Gastrocnemius medialis (tissue), 4 donors: ENCODE measurements around the gene LEMD1. TPM values are rescaled to one million over a fixed set of nuclear protein-coding genes. Genes with fewer than 3 reads are reported as not detected.

Experiments used
- ATAC-seq, 2 donors: fragments of 150-250 bp; one replicate each; pipeline ENCODE4 v1.9.1; 2016
- DNase-seq, 2 donors: peaks; one replicate each; pipeline ENCODE4 v3.0.0-alpha.2; 2019
- H3K27ac ChIP-seq, 4 donors: fragments of 200-600 bp; sonication (generic); 1 replicate in 1 of 4; 2 replicates in 3 of 4; pipeline ENCODE4 v1.5.1; 2016 to 2018; ENCODE audit warnings: mild to moderate bottlenecking in 2 of 4, moderate library complexity in 1 of 4
- H3K27me3 ChIP-seq, 3 donors: fragments of 200-600 bp; sonication (generic) in 2 of 3; 1 replicate in 1 of 3; 2 replicates in 2 of 3; pipeline versions ENCODE4 v1.5.1 to v1.6.0; 2016 to 2019; ENCODE audit warnings: mild to moderate bottlenecking in 1 of 3, moderate library complexity in 1 of 3
- H3K36me3 ChIP-seq, 2 donors: fragments of 200-600 bp; sonication (generic) in 1 of 2; one replicate each; pipeline ENCODE4 v1.5.1; 2017 to 2018
- H3K4me1 ChIP-seq, 2 donors: fragments of 200-600 bp; sonication (generic) in 1 of 2; one replicate each; pipeline ENCODE4 v1.5.1; 2016 to 2017; ENCODE audit warnings: mild to moderate bottlenecking in 2 of 2
- H3K4me3 ChIP-seq, 4 donors: fragments of 200-600 bp; sonication (generic) in 3 of 4; 1 replicate in 1 of 4; 2 replicates in 3 of 4; pipeline ENCODE4 v1.5.1; 2016 to 2019; ENCODE audit warnings: mild to moderate bottlenecking in 2 of 4
- H3K9me3 ChIP-seq, 3 donors: fragments of 200-600 bp; sonication (generic) in 2 of 3; 1 replicate in 1 of 3; 2 replicates in 2 of 3; pipeline ENCODE4 v1.5.1; 2016 to 2019
- POLR2A ChIP-seq, 2 donors: fragments of 450-650 bp; IDR thresholded peaks; one replicate each; pipeline ENCODE4 v1.6.1; 2017; ENCODE audit warnings: antibody characterized with exemption in 2 of 2, mild to moderate bottlenecking in 2 of 2, moderate library complexity in 2 of 2
- in situ Hi-C, 4 donors: fragments of 200-750 bp; cut with MboI; loops; one replicate each; pipeline versions ENCODE4 v1.15.0 to v1.8.0; 2017; ENCODE audit warnings: low sequenced_read_pairs in 4 of 4
- intact Hi-C: fragments of 100-400 bp; cut with DNase I; formaldehyde crosslinking; loops from one replicate; pipeline ENCODE4 v1.15.1; 2023; ENCODE audit warnings: low total_unique reads
- total RNA-seq, 4 donors: library from RNA; depleted of rRNA; stranded (reverse); fragments of >200 nt; gene quantifications; one replicate each; pipeline versions ENCODE4 v1.1.0 to v1.2.3, GENCODE V29; 2016
- TF ChIP-seq, protein P1 (sequence below), 5 experiments: fragments of 450-650 bp in 3 of 5; fragments of 200-600 bp in 2 of 5; sonication (generic) in 2 of 5; IDR thresholded peaks in 4 of 5; conservative IDR thresholded peaks in 1 of 5; 1 replicate in 4 of 5; 2 replicates in 1 of 5; pipeline ENCODE4 v1.5.1; 2016 to 2019; ENCODE audit warnings: antibody characterized with exemption in 5 of 5, mild to moderate bottlenecking in 3 of 5, moderate library complexity in 3 of 5

Gene LEMD1
- total RNA-seq, 4 donors from 2014 or later: not detected

DNA sequence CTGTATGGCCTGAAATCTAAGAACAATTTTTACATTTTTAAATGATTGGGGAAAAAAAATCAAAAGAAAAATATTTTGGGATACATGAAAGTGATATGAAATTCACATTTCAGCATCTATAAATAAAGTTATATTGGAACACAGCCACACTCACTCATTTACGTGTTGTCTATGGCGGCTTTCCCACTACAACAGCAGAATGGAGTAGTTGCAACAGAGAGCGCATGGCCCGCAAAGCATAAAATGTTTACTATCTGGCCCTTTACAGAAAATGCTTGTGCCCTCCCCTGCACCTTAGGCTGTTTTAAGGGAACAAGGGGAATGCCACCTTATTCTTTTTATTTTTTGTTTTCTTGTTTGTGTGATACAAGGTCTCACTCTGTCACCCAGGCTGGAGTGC, 68.7 kb downstream of the LEMD1 start:
- no peak overlapping the region for H3K27ac ChIP-seq
- no peak overlapping the region for H3K4me3 ChIP-seq
- ATAC-seq: no peak
- peaks cover 2 to 12% (median 7%) of the 10 kb centered on the region in 3 donors for H3K27me3 ChIP-seq
- H3K4me1 ChIP-seq: no peaks in the 10 kb centered on the region
- no peak for DNase-seq
- in situ Hi-C loops: loop anchor here in 2 of 4 donors (10.0 kb wide), 2 partner anchors 132 to 172 kb away; no protein-coding TSS in a partner anchor
- no peaks in the 10 kb centered on the region for H3K9me3 ChIP-seq
- H3K36me3 ChIP-seq: no peaks in the 10 kb centered on the region
- TF ChIP-seq, protein P1, sequence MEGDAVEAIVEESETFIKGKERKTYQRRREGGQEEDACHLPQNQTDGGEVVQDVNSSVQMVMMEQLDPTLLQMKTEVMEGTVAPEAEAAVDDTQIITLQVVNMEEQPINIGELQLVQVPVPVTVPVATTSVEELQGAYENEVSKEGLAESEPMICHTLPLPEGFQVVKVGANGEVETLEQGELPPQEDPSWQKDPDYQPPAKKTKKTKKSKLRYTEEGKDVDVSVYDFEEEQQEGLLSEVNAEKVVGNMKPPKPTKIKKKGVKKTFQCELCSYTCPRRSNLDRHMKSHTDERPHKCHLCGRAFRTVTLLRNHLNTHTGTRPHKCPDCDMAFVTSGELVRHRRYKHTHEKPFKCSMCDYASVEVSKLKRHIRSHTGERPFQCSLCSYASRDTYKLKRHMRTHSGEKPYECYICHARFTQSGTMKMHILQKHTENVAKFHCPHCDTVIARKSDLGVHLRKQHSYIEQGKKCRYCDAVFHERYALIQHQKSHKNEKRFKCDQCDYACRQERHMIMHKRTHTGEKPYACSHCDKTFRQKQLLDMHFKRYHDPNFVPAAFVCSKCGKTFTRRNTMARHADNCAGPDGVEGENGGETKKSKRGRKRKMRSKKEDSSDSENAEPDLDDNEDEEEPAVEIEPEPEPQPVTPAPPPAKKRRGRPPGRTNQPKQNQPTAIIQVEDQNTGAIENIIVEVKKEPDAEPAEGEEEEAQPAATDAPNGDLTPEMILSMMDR (IDR thresholded peaks at IDR 0.05 in 4 of 5, conservative IDR thresholded peaks at IDR 0.05 in 1 of 5): no peak
- TF ChIP-seq POLR2A (IDR thresholded peaks at IDR 0.05): no peak
- intact Hi-C loops: loop anchor here (5.0 to 10.0 kb wide), 2 partner anchors 132 to 169 kb away; no protein-coding TSS in a partner anchor

DNA sequence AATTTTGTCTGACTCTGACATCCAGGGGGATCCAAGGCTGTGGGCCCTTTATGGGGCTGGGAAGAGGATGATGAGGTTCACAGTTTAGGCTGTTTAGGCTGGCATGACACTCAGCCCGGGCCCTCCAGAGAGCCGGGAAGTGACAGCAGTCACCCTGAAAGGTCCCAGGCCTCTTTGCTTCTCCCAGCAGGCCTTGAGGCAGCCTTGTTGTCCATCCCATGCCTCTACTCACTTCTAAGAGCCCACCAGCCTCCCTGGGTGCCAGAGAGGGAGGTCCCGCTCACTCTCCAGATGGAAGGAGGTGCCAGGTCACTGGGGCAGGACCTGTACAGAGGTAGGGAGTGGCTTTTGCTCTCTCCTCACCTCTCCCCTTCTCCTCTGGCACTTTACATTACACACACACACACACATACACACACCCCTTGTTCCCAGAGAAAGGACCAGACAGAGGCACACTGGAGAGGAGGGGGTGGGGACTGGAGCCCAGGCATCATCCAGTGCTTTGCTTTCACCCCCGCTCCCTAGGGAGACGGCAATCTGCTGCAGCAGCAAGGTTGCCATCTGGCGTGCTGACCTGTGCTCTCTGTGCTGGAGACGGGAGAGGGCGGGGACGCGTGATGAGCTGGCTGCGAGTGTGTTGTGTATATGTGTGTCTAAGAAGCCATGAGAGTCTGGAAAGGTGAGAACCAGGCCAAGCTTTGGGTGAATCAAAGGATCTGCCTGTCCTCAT, 69.7 kb downstream of the LEMD1 start:
- ATAC-seq (no peak), DNase-seq (no peak)
- Histone ChIP-seq H3K27me3 (peaks cover 0 to 11% (median 7%) of the 10 kb centered on the region in 3 donors), H3K9me3 (no peaks in the 10 kb centered on the region), H3K4me1 (no peaks in the 10 kb centered on the region), H3K4me3 (no peak overlapping the region), H3K27ac (no peak overlapping the region), H3K36me3 (no peaks in the 10 kb centered on the region)
- TF ChIP-seq, protein P1 (IDR thresholded peaks at IDR 0.05 in 4 of 5, conservative IDR thresholded peaks at IDR 0.05 in 1 of 5): no peak
- TF ChIP-seq POLR2A (IDR thresholded peaks at IDR 0.05): no peak
- intact Hi-C loops: loop anchor here (5.0 to 10.0 kb wide), 2 partner anchors 133 to 170 kb away; no protein-coding TSS in a partner anchor
- in situ Hi-C loops: loop anchor here in 2 of 4 donors (10.0 kb wide), 2 partner anchors 133 to 173 kb away; no protein-coding TSS in a partner anchor

DNA sequence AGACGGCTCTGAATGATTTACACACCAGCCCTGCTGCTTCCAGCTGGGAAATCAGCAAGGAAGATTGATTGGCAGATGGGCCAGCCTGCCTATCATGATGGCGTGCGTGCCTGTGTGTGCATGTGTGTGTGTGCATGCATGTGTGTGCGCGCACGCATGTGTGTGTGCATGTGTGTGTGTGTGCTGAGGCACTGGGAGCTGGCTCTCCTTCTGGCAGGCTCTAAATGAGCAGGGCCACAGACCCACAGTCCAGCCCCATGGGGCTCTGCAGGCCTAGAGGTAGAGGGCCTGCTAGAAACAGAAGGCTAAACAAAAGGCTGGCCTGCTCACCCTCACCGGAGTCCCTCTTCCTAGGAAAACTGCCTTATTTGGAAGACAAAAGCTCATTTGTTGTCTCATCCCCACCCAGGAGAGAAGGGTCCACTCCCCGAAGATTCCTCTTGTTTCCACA, 71.1 kb downstream of the LEMD1 start:
- Histone ChIP-seq H3K27me3 (peaks cover 2 to 13% (median 12%) of the 10 kb centered on the region in 3 donors), H3K9me3 (no peaks in the 10 kb centered on the region), H3K27ac (no peak overlapping the region), H3K4me1 (no peaks in the 10 kb centered on the region), H3K4me3 (no peak overlapping the region), H3K36me3 (no peaks in the 10 kb centered on the region)
- DNase-seq (no peak), ATAC-seq (no peak)
- intact Hi-C loops: loop anchor here (5.0 to 10.0 kb wide), 2 partner anchors 134 to 172 kb away; no protein-coding TSS in a partner anchor
- TF ChIP-seq, protein P1 (IDR thresholded peaks at IDR 0.05 in 4 of 5, conservative IDR thresholded peaks at IDR 0.05 in 1 of 5): no peak
- no peak for TF ChIP-seq POLR2A (IDR thresholded peaks at IDR 0.05)
- in situ Hi-C loops: loop anchor here in 2 of 4 donors (10.0 kb wide), 2 partner anchors 134 to 174 kb away; no protein-coding TSS in a partner anchor

DNA sequence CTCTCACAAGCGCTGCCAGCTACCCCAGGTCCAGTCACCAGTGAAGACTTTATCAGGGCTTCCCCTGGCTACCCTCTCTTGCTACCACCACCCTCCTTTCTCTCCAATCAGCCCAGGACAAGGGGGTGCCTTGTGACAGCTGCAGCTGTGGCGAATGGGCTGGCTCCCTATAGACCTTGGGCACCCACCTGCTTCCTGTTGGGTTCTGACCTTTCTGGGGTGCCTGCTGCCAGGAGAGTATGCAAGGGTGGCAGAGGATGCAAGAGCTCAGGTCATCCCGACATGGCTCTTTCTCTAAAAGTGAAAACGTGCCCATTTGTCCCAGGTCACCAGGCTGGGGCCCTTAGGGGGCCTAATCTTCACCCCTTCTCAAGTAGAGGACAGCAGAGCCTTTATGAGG, 71.7 kb downstream of the LEMD1 start:
- no peaks in the 10 kb centered on the region for H3K36me3 ChIP-seq
- no peak overlapping the region for H3K27ac ChIP-seq
- no peaks in the 10 kb centered on the region for H3K9me3 ChIP-seq
- H3K4me1 ChIP-seq: no peaks in the 10 kb centered on the region
- no peak for DNase-seq
- no peak overlapping the region for H3K4me3 ChIP-seq
- intact Hi-C loops: loop anchor here (5.0 to 10.0 kb wide), 2 partner anchors 135 to 172 kb away; no protein-coding TSS in a partner anchor
- in situ Hi-C loops: loop anchor here in 2 of 4 donors (10.0 kb wide), 2 partner anchors 135 to 175 kb away; no protein-coding TSS in a partner anchor
- ATAC-seq: no peak
- TF ChIP-seq, protein P1 (IDR thresholded peaks at IDR 0.05 in 4 of 5, conservative IDR thresholded peaks at IDR 0.05 in 1 of 5): no peak
- H3K27me3 ChIP-seq: peaks cover 8 to 18% (median 17%) of the 10 kb centered on the region in 3 donors
